WTC11 (cell line): ENCODE data around the gene MUCL1. TPM values are rescaled to one million over a fixed set of nuclear protein-coding genes. Genes with fewer than 3 reads are reported as not detected.

Source experiments
- ATAC-seq: fragments of 200-7000 bp; cut with Tn5 transposase; 2 replicates; pipeline ENCODE4 v1.10.0; 2021; ENCODE audit warnings: mild to moderate bottlenecking, moderate library complexity
- CTCF ChIA-PET: fragments of 300-600 bp; sonication (Branson Sonifier 250); formaldehyde crosslinking; loops from one replicate; lab custom pipeline; 2021; ENCODE audit warnings: antibody characterized with exemption; lab: Charles Lee
- POLR2A ChIA-PET: fragments of 350-600 bp; sonication (Branson Sonifier 250); formaldehyde crosslinking; loops from one replicate; lab custom pipeline; 2021; ENCODE audit warnings: antibody characterized with exemption; lab: Charles Lee
- DNase-seq: peaks from one replicate; pipeline ENCODE4 v3.0.0; 2021; ENCODE audit warnings: low spot score
- H3K27ac Mint-ChIP-seq: 2 replicates; pipeline ENCODE4 v1.8.0; 2021; ENCODE audit warnings: mixed read lengths
- H3K27me3 Mint-ChIP-seq: 2 replicates; pipeline ENCODE4 v1.8.0; 2021; ENCODE audit warnings: low read depth, mild to moderate bottlenecking, moderate library complexity, mixed read lengths
- H3K36me3 Mint-ChIP-seq: 2 replicates; pipeline ENCODE4 v1.8.0; 2021; ENCODE audit warnings: mixed read lengths
- H3K4me1 Mint-ChIP-seq: 2 replicates; pipeline ENCODE4 v1.8.0; 2022; ENCODE audit warnings: mixed read lengths
- H3K4me3 Mint-ChIP-seq: 2 replicates; pipeline ENCODE4 v1.8.0; 2021; ENCODE audit warnings: mild to moderate bottlenecking, moderate library complexity, mixed read lengths
- H3K9me3 Mint-ChIP-seq: 2 replicates; pipeline ENCODE4 v1.8.0; 2021; ENCODE audit warnings: mixed read lengths
- ELF4 ChIP-seq: sonication (generic); formaldehyde crosslinking; IDR thresholded peaks from 2 replicates; pipeline ENCODE4 v1.8.1; 2022; ENCODE audit warnings: low read depth, mild to moderate bottlenecking, moderate library complexity, missing genetic modification reagents
- EMX1 ChIP-seq: fragments of 250-450 bp; sonication (Bioruptor Pico); IDR thresholded peaks from 2 replicates; pipeline ENCODE4 v1.8.0; 2021; ENCODE audit warnings: mild to moderate bottlenecking
- ESRRA ChIP-seq: sonication (generic); formaldehyde crosslinking; IDR thresholded peaks from 2 replicates; pipeline ENCODE4 v1.8.1; 2022; ENCODE audit warnings: mild to moderate bottlenecking, missing genetic modification reagents, borderline replicate concordance
- FOXJ3 ChIP-seq: sonication (generic); formaldehyde crosslinking; IDR thresholded peaks from 2 replicates; pipeline ENCODE4 v1.9.0; 2021; ENCODE audit warnings: missing genetic modification reagents, mild to moderate bottlenecking, borderline replicate concordance
- FOXP1 ChIP-seq: sonication (generic); formaldehyde crosslinking; IDR thresholded peaks from 2 replicates; pipeline ENCODE4 v1.8.0; 2022; ENCODE audit warnings: missing genetic modification reagents, mild to moderate bottlenecking, moderate library complexity, borderline replicate concordance
- JUN ChIP-seq: sonication (generic); formaldehyde crosslinking; IDR thresholded peaks from 2 replicates; pipeline ENCODE4 v1.8.0; 2023; ENCODE audit warnings: mild to moderate bottlenecking, missing genetic modification reagents
- NFE2L1 ChIP-seq: sonication (generic); formaldehyde crosslinking; IDR thresholded peaks from 2 replicates; pipeline ENCODE4 v1.8.1; 2023; ENCODE audit warnings: missing genetic modification reagents
- NR3C1 ChIP-seq: sonication (generic); formaldehyde crosslinking; conservative IDR thresholded peaks from 2 replicates; pipeline ENCODE4 v1.8.1; 2023; ENCODE audit warnings: low read depth, mild to moderate bottlenecking, missing genetic modification reagents
- PRDM15 ChIP-seq: sonication (generic); formaldehyde crosslinking; IDR thresholded peaks from 2 replicates; pipeline ENCODE4 v1.8.0; 2022; ENCODE audit warnings: missing genetic modification reagents
- SMAD3 ChIP-seq: sonication (generic); formaldehyde crosslinking; IDR thresholded peaks from 2 replicates; pipeline ENCODE4 v1.8.0; 2022; ENCODE audit warnings: missing genetic modification reagents, mild to moderate bottlenecking, borderline replicate concordance
- TEAD4 ChIP-seq: sonication (generic); formaldehyde crosslinking; IDR thresholded peaks from 2 replicates; pipeline ENCODE4 v1.8.0; 2022; ENCODE audit warnings: mild to moderate bottlenecking, missing genetic modification reagents
- ZNF423 ChIP-seq: fragments of 250-450 bp; sonication (Bioruptor Pico); IDR thresholded peaks from 2 replicates; pipeline ENCODE4 v2.1.2; 2022; ENCODE audit warnings: mild to moderate bottlenecking, moderate library complexity
- ZNF671 ChIP-seq: fragments of 250-450 bp; sonication (Bioruptor Pico); IDR thresholded peaks from 2 replicates; pipeline ENCODE4 v1.8.0; 2021; ENCODE audit warnings: mild to moderate bottlenecking
- total RNA-seq: library from RNA; stranded (reverse); gene quantifications from 3 replicates; pipeline ENCODE4 v1.2.3, GENCODE V29; 2021
- TF ChIP-seq, protein P1 (sequence below): fragments of 250-450 bp; sonication (Bioruptor Pico); conservative IDR thresholded peaks from 2 replicates; pipeline ENCODE4 v1.9.0; 2021; ENCODE audit warnings: mild to moderate bottlenecking
- TF ChIP-seq, protein P2 (sequence below): sonication (generic); formaldehyde crosslinking; IDR thresholded peaks from 2 replicates; pipeline ENCODE4 v1.8.1; 2022; ENCODE audit warnings: low read depth, mild to moderate bottlenecking, moderate library complexity, missing genetic modification reagents, borderline replicate concordance
- TF ChIP-seq, protein P3 (sequence below): sonication (generic); formaldehyde crosslinking; IDR thresholded peaks from 2 replicates; pipeline ENCODE4 v1.8.1; 2022; ENCODE audit warnings: low read depth, missing genetic modification reagents, borderline replicate concordance
- TF ChIP-seq, protein P4 (sequence below): sonication (generic); formaldehyde crosslinking; IDR thresholded peaks from 2 replicates; pipeline ENCODE4 v1.8.0; 2022; ENCODE audit warnings: mild to moderate bottlenecking, missing genetic modification reagents
- TF ChIP-seq, protein P5 (sequence below): fragments of 250-450 bp; sonication (Bioruptor Pico); IDR thresholded peaks from 2 replicates; pipeline ENCODE4 v1.9.0; 2021; ENCODE audit warnings: mild to moderate bottlenecking
- TF ChIP-seq, protein P6 (sequence below): fragments of 250-450 bp; sonication (Bioruptor Pico); IDR thresholded peaks from 2 replicates; pipeline ENCODE4 v1.9.0; 2021; ENCODE audit warnings: mild to moderate bottlenecking, borderline replicate concordance

The MUCL1 gene
- total RNA-seq, 1 experiment from 2014 or later: not detected

DNA sequence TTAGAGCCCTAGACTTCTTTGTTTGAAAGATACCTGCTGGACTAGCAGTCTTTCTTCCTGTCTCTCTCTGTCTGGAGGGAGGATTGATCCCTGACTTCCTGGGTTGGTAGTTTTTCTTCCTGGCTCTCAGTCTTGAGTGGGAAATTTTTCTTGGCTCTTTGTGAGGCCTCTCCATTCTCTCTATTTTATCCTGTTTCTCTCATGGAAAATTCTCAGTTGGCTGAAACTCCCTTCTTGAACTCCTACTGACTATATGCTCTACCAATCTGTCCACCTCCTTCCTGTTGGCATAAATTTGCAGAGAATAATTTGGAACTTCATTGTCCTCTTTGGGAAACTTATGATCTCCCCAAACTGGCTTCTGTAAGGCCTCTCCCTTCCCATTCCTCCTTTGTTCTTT lies 24.1 kb upstream of the MUCL1 start (continued):
- TF ChIP-seq, protein P1, sequence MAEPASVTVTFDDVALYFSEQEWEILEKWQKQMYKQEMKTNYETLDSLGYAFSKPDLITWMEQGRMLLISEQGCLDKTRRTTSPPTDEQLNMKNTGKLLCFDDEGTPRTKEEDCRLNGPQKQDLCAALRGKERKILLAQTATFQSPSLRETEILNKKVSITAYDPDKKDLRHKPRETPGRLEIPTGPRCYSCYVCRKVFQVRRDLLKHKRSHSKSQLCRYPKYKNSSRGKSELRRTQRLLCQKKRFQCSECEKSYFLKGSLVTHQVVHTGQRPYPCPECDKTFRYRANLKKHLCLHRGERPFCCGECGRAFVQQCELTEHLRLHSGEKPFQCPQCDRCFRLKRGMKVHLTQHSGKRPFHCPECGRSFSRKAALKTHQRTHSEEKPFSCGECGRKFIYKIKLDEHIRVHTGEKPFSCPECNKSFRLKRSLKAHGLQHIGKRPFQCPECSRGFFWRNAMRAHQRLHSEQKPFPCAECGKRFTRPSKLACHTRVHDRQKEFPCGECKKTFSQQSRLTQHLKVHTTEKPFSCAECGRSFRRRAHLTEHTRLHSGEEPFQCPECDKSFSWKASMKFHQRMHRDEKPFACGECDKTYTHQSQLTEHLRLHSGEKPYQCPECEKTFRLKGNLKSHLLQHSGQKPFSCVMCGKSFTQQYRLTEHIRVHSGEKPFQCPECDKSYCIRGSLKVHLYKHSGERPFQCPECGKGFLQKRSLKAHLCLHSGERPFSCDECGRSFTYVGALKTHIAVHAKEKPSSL (CRISPR knock-in tag): no peak
- TF ChIP-seq, protein P2, sequence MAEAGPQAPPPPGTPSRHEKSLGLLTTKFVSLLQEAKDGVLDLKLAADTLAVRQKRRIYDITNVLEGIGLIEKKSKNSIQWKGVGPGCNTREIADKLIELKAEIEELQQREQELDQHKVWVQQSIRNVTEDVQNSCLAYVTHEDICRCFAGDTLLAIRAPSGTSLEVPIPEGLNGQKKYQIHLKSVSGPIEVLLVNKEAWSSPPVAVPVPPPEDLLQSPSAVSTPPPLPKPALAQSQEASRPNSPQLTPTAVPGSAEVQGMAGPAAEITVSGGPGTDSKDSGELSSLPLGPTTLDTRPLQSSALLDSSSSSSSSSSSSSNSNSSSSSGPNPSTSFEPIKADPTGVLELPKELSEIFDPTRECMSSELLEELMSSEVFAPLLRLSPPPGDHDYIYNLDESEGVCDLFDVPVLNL: no peak
- no peak for TF ChIP-seq FOXJ3 (CRISPR knock-in tag)

- Mint-ChIP-seq H3K4me1 (peaks cover 5% of the 10 kb centered on the region), H3K27ac (no peak overlapping the region), H3K4me3 (no peak overlapping the region), H3K36me3 (no peaks in the 10 kb centered on the region), H3K27me3 (no peaks in the 10 kb centered on the region), H3K9me3 (no peaks in the 10 kb centered on the region; the same call in 1 of the 2 replicates)
- CTCF ChIA-PET: no interaction called here
- POLR2A ChIA-PET: no interaction called here
- ATAC-seq (no peak), DNase-seq (no peak)
- TF ChIP-seq ELF4 (CRISPR knock-in tag): no peak
- TF ChIP-seq, protein P3, sequence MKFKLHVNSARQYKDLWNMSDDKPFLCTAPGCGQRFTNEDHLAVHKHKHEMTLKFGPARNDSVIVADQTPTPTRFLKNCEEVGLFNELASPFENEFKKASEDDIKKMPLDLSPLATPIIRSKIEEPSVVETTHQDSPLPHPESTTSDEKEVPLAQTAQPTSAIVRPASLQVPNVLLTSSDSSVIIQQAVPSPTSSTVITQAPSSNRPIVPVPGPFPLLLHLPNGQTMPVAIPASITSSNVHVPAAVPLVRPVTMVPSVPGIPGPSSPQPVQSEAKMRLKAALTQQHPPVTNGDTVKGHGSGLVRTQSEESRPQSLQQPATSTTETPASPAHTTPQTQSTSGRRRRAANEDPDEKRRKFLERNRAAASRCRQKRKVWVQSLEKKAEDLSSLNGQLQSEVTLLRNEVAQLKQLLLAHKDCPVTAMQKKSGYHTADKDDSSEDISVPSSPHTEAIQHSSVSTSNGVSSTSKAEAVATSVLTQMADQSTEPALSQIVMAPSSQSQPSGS (CRISPR knock-in tag): no peak
- no peak for TF ChIP-seq ZNF423 (CRISPR knock-in tag)
- TF ChIP-seq, protein P2: no peak
- no peak for TF ChIP-seq PRDM15 (CRISPR knock-in tag)
- TF ChIP-seq SMAD3 (CRISPR knock-in tag): no peak
- no peak for TF ChIP-seq EMX1 (CRISPR knock-in tag)
- TF ChIP-seq ESRRA (CRISPR knock-in tag): no peak
- TF ChIP-seq NFE2L1 (CRISPR knock-in tag): no peak
- no peak for TF ChIP-seq ZNF671
- TF ChIP-seq NR3C1: no peak
- TF ChIP-seq, protein P4, sequence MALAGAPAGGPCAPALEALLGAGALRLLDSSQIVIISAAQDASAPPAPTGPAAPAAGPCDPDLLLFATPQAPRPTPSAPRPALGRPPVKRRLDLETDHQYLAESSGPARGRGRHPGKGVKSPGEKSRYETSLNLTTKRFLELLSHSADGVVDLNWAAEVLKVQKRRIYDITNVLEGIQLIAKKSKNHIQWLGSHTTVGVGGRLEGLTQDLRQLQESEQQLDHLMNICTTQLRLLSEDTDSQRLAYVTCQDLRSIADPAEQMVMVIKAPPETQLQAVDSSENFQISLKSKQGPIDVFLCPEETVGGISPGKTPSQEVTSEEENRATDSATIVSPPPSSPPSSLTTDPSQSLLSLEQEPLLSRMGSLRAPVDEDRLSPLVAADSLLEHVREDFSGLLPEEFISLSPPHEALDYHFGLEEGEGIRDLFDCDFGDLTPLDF: no peak
- TF ChIP-seq TEAD4 (CRISPR knock-in tag): no peak
- TF ChIP-seq FOXP1 (CRISPR knock-in tag): no peak
- TF ChIP-seq JUN (CRISPR knock-in tag): no peak
- TF ChIP-seq, protein P5, sequence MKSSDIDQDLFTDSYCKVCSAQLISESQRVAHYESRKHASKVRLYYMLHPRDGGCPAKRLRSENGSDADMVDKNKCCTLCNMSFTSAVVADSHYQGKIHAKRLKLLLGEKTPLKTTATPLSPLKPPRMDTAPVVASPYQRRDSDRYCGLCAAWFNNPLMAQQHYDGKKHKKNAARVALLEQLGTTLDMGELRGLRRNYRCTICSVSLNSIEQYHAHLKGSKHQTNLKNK: no peak
- TF ChIP-seq, protein P6, sequence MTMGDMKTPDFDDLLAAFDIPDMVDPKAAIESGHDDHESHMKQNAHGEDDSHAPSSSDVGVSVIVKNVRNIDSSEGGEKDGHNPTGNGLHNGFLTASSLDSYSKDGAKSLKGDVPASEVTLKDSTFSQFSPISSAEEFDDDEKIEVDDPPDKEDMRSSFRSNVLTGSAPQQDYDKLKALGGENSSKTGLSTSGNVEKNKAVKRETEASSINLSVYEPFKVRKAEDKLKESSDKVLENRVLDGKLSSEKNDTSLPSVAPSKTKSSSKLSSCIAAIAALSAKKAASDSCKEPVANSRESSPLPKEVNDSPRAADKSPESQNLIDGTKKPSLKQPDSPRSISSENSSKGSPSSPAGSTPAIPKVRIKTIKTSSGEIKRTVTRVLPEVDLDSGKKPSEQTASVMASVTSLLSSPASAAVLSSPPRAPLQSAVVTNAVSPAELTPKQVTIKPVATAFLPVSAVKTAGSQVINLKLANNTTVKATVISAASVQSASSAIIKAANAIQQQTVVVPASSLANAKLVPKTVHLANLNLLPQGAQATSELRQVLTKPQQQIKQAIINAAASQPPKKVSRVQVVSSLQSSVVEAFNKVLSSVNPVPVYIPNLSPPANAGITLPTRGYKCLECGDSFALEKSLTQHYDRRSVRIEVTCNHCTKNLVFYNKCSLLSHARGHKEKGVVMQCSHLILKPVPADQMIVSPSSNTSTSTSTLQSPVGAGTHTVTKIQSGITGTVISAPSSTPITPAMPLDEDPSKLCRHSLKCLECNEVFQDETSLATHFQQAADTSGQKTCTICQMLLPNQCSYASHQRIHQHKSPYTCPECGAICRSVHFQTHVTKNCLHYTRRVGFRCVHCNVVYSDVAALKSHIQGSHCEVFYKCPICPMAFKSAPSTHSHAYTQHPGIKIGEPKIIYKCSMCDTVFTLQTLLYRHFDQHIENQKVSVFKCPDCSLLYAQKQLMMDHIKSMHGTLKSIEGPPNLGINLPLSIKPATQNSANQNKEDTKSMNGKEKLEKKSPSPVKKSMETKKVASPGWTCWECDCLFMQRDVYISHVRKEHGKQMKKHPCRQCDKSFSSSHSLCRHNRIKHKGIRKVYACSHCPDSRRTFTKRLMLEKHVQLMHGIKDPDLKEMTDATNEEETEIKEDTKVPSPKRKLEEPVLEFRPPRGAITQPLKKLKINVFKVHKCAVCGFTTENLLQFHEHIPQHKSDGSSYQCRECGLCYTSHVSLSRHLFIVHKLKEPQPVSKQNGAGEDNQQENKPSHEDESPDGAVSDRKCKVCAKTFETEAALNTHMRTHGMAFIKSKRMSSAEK: no peak
Measured at GRCh38 chr12:54831631-54832030, 22.7 kb upstream of the MUCL1 start.
